Progenitor cell of endocrine pancreas (in vitro differentiated cells): Measurements from ENCODE around the gene HSP90AA1. TPM values are rescaled to one million over a fixed set of nuclear protein-coding genes. Genes with fewer than 3 reads are reported as not detected.

Experiments
- DNase-seq: peaks from one replicate; pipeline ENCODE4 v3.0.0; 2021; ENCODE audit warnings: low spot score; ENCODE audit not compliant: unreplicated experiment
- H3K27ac Mint-ChIP-seq: 2 replicates; pipeline ENCODE4 v1.8.0; 2021; ENCODE audit warnings: mild to moderate bottlenecking, moderate library complexity, mixed read lengths
- H3K27me3 Mint-ChIP-seq: 2 replicates; pipeline ENCODE4 v1.8.0; 2021; ENCODE audit warnings: mixed read lengths
- H3K36me3 Mint-ChIP-seq: 2 replicates; pipeline ENCODE4 v1.8.0; 2022; ENCODE audit warnings: mixed read lengths; ENCODE audit not compliant: insufficient read depth
- H3K4me1 Mint-ChIP-seq: 2 replicates; pipeline ENCODE4 v1.8.0; 2021; ENCODE audit warnings: low read depth, mixed read lengths
- H3K4me3 Mint-ChIP-seq: 2 replicates; pipeline ENCODE4 v1.8.0; 2021; ENCODE audit warnings: low read depth, mild to moderate bottlenecking, moderate library complexity, mixed read lengths
- H3K9me3 Mint-ChIP-seq: 2 replicates; pipeline ENCODE4 v1.8.0; 2021; ENCODE audit warnings: low read depth, mixed read lengths
- CTCF ChIP-seq: fragments of 200-600 bp; sonication (generic); IDR thresholded peaks from one replicate; pipeline ENCODE4 v1.5.0; 2021; ENCODE audit warnings: antibody characterized with exemption, mild to moderate bottlenecking; ENCODE audit not compliant: unreplicated experiment
- total RNA-seq: library from RNA; stranded (reverse); gene quantifications from 2 replicates; pipeline ENCODE4 v1.2.1, GENCODE V29; 2021

HSP90AA1 gene
- total RNA-seq, 1 donor from 2014 or later = 811 TPM

GRCh38 chr14:102092806-102093205 lies 6.0 kb upstream of the HSP90AA1 start:
- no peak for TF ChIP-seq CTCF
- H3K27me3 Mint-ChIP-seq = no peaks in the 10 kb centered on the region
- H3K4me3 Mint-ChIP-seq = no peak overlapping the region
- H3K36me3 Mint-ChIP-seq = peaks cover 1% of the 10 kb centered on the region
- DNase-seq = no peak
- no peak overlapping the region for H3K27ac Mint-ChIP-seq
- peaks cover 27% of the 10 kb centered on the region for H3K4me1 Mint-ChIP-seq
- H3K9me3 Mint-ChIP-seq = no peaks in the 10 kb centered on the region

- Mint-ChIP-seq H3K36me3 (peaks cover 6% of the 10 kb centered on the region), H3K27me3 (no peaks in the 10 kb centered on the region), H3K4me3 (no peak overlapping the region), H3K4me1 (peaks cover 12% of the 10 kb centered on the region), H3K27ac (no peak overlapping the region), H3K9me3 (no peaks in the 10 kb centered on the region)
- no peak for DNase-seq
- no peak for TF ChIP-seq CTCF
Measured at GRCh38 chr14:102090713-102091112, 3.9 kb upstream of the HSP90AA1 start.

GRCh38 chr14:102089621-102090343 lies 2.9 kb upstream of the HSP90AA1 start:
- Mint-ChIP-seq H3K9me3 (no peaks in the 10 kb centered on the region), H3K27me3 (no peaks in the 10 kb centered on the region), H3K27ac (peak overlapping the region; percentile 89), H3K36me3 (peaks cover 13% of the 10 kb centered on the region), H3K4me3 (peak overlapping the region; percentile 40), H3K4me1 (peaks cover 21% of the 10 kb centered on the region)
- DNase-seq = no peak
- no peak for TF ChIP-seq CTCF

- TF ChIP-seq CTCF = no peak
- Mint-ChIP-seq H3K4me1 (peaks cover 36% of the 10 kb centered on the region), H3K27ac (peak overlapping the region; percentile 97), H3K4me3 (peak overlapping the region; percentile 76), H3K27me3 (no peaks in the 10 kb centered on the region), H3K9me3 (no peaks in the 10 kb centered on the region), H3K36me3 (peaks cover 29% of the 10 kb centered on the region)
- peak; percentile 43 for DNase-seq
Measured at GRCh38 chr14:102088012-102088792, 1.4 kb upstream of the HSP90AA1 start.

GRCh38 chr14:102087762-102088011 lies 843 bp upstream of the HSP90AA1 start:
- TF ChIP-seq CTCF = peak; percentile 2
- Mint-ChIP-seq H3K4me3 (peak overlapping the region; percentile 76), H3K27me3 (no peaks in the 10 kb centered on the region), H3K4me1 (peaks cover 42% of the 10 kb centered on the region), H3K9me3 (no peaks in the 10 kb centered on the region), H3K36me3 (peaks cover 34% of the 10 kb centered on the region), H3K27ac (peak overlapping the region; percentile 97)
- no peak for DNase-seq
